ENCODE results near the gene USF2.

Gene USF2

DNA sequence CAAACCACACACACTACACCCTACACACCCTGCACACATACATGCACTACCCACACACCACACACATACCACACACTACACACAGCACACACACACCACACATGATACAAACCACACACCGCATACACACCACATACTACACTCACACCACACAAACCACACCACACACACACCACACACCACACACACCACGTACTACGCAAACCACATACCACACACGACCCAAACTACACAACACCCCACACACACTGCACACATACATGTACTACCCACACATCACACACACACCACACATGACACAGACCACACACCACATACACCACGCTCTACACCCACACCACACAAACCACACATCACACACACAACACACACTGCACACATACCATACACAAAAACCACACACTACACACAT is 29.8 kb downstream of the USF2 start:
- POLR2A ChIA-PET = no interaction called here
- TF ChIP-seq, protein P1, sequence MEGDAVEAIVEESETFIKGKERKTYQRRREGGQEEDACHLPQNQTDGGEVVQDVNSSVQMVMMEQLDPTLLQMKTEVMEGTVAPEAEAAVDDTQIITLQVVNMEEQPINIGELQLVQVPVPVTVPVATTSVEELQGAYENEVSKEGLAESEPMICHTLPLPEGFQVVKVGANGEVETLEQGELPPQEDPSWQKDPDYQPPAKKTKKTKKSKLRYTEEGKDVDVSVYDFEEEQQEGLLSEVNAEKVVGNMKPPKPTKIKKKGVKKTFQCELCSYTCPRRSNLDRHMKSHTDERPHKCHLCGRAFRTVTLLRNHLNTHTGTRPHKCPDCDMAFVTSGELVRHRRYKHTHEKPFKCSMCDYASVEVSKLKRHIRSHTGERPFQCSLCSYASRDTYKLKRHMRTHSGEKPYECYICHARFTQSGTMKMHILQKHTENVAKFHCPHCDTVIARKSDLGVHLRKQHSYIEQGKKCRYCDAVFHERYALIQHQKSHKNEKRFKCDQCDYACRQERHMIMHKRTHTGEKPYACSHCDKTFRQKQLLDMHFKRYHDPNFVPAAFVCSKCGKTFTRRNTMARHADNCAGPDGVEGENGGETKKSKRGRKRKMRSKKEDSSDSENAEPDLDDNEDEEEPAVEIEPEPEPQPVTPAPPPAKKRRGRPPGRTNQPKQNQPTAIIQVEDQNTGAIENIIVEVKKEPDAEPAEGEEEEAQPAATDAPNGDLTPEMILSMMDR (IDR thresholded peaks at IDR 0.05; ENCODE audit: control extremely low read depth, extremely low read depth, low read depth, missing control alignments) = no peak
- CTCF ChIA-PET = no interaction called here

DNA sequence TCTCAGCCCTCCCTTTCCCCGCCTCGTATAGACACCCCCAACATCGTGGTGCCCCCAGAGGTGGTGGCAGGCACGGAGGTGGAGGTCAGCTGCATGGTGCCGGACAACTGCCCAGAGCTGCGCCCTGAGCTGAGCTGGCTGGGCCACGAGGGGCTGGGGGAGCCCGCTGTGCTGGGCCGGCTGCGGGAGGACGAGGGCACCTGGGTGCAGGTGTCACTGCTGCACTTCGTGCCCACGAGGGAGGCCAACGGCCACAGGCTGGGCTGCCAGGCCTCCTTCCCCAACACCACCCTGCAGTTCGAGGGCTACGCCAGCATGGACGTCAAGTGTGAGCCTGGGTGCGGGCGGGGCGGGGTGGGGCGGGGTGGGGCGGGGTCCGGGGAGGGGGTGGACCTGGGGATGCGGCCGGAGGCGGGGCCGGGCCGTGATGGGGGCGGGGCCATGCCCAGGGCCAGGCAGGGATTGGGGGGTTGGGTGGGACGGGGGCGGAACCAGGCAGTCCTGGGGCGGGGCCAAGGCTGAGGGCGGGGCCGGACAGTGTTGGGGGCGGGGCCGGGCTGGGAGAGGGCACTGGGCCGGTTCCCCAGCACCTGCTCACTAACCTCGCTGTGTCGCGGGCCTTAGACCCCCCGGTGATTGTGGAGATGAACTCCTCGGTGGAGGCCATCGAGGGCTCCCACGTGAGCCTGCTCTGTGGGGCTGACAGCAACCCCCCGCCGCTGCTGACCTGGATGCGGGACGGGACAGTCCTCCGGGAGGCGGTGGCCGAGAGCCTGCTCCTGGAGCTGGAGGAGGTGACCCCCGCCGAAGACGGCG is 31.0 kb downstream of the USF2 start:
- CTCF ChIA-PET = no interaction called here
- TF ChIP-seq, protein P1 (IDR thresholded peaks at IDR 0.05; ENCODE audit: control extremely low read depth, extremely low read depth, low read depth, missing control alignments) = no peak
- DNase-seq (ENCODE audit: extremely low spot score) = no peak
- POLR2A ChIA-PET = no interaction called here

More for the DNA sequence above, 29.8 kb downstream of the USF2 start:
- no peak for DNase-seq (ENCODE audit: extremely low spot score)

DNA sequence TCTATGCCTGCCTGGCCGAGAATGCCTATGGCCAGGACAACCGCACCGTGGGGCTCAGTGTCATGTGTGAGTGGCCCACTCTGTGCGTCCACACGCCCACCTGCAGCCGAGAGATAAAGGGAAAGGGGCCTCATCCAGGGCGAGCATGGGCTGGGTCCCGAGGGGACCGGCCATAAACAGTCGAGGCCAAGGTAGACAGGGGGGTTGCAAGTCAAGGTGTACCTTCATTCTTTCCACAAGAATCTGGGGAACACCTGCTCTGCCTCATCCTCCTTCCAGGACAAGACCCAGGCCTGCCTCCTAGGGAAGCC is 31.5 kb downstream of the USF2 start:
- no peak for DNase-seq (ENCODE audit: extremely low spot score)
- ChIA-PET CTCF (no interaction called here), POLR2A (no interaction called here)
- TF ChIP-seq, protein P1 (IDR thresholded peaks at IDR 0.05; ENCODE audit: control extremely low read depth, extremely low read depth, low read depth, missing control alignments) = no peak

- TF ChIP-seq, protein P1 (IDR thresholded peaks at IDR 0.05; ENCODE audit: control extremely low read depth, extremely low read depth, low read depth, missing control alignments) = no peak
- no peak for DNase-seq (ENCODE audit: extremely low spot score)
- POLR2A ChIA-PET = interaction anchor here (0.5 kb wide), 1 partner anchor 162 kb away, joined by 8 read pairs; no protein-coding TSS in a partner anchor
- CTCF ChIA-PET = interaction anchor here (1.2 to 2.0 kb wide), 2 partner anchors 12 to 161 kb away, joined by 3 to 6 read pairs; no protein-coding TSS in a partner anchor
These were observed 33.2 kb downstream of the USF2 start for GRCh38 chr19:35301961-35302360.

DNA sequence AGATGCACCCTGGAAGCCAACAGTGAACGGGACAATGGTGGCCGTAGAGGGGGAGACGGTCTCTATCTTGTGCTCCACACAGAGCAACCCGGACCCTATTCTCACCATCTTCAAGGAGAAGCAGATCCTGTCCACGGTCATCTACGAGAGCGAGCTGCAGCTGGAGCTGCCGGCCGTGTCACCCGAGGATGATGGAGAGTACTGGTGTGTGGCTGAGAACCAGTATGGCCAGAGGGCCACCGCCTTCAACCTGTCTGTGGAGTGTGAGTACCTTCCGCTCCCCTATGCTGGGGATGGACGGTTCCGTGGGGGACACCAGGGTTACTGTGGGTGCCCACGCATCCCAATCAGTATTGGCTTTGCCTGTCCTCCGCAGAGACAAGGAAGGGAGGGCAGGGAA is 33.7 kb downstream of the USF2 start:
- DNase-seq (ENCODE audit: extremely low spot score) = no peak
- ChIA-PET CTCF (interaction anchor here (1.2 to 2.0 kb wide), 2 partner anchors 12 to 161 kb away, joined by 3 to 6 read pairs; no protein-coding TSS in a partner anchor), POLR2A (interaction anchor here (0.5 to 0.6 kb wide), 2 partner anchors 162 to 293 kb away, joined by 3 to 8 read pairs; no protein-coding TSS in a partner anchor)
- TF ChIP-seq, protein P1 (IDR thresholded peaks at IDR 0.05; ENCODE audit: control extremely low read depth, extremely low read depth, low read depth, missing control alignments) = no peak

DNA sequence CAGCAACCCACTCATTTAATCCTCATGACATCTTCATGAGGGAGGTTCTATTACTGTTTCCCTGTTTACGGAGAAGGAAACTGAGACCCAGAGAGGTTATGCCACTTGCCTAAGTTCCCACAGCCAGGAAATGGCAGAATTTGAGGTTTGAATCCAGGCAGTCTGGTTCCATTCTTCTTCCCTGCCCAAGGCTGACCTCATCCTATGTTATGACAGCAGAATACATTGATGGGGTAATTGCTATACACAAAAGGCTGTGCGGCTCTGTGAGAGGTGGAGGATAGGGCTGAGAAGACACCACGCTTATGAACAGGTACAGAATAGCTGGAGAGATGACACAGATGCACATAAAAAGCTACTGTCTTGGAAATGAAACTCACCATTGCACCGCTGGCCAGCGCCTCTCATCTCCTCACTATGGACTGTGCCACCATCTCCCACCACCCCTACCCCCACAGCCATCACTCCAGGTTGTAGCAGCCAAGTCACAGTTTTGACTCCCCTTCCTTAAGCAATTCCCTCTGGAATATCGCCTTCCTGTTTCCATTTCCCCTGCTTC is 34.7 kb downstream of the USF2 start:
- TF ChIP-seq, protein P1 (IDR thresholded peaks at IDR 0.05; ENCODE audit: control extremely low read depth, extremely low read depth, low read depth, missing control alignments) = no peak
- ChIA-PET CTCF (interaction anchor here (2.0 kb wide), 1 partner anchor 11 kb away, joined by 6 read pairs; no protein-coding TSS in a partner anchor), POLR2A (no interaction called here)
- DNase-seq (ENCODE audit: extremely low spot score) = no peak
